Activated naive CD8-positive, alpha-beta T cell treated with anti-CD3 and anti-CD28 coated beads, Interleukin-2, amount 50 U/mL, for 24 hours (primary cell): ENCODE data around the gene ZSWIM5.
"Not testable (repeated sequence)": the region's sequence is repeated elsewhere in the genome, so short reads cannot be mapped to it uniquely, and the experiment has no call there.

ENCODE experiments used
- ATAC-seq: fragments of 150-1000 bp; cut with Tn5 transposase; one replicate; pipeline ENCODE4 v1.10.0; 2021
- DNase-seq: peaks from one replicate; pipeline ENCODE4 v3.0.0; 2021
- H3K27ac Mint-ChIP-seq: one replicate; pipeline ENCODE4 v1.8.0; 2021; ENCODE audit warnings: mild to moderate bottlenecking, mixed read lengths
- H3K27me3 Mint-ChIP-seq: one replicate; pipeline ENCODE4 v1.8.0; 2021; ENCODE audit warnings: mixed read lengths
- H3K36me3 Mint-ChIP-seq: one replicate; pipeline ENCODE4 v1.8.0; 2021; ENCODE audit warnings: low read depth, mixed read lengths
- H3K4me1 Mint-ChIP-seq: one replicate; pipeline ENCODE4 v1.8.0; 2021; ENCODE audit warnings: mixed read lengths
- H3K4me3 Mint-ChIP-seq: one replicate; pipeline ENCODE4 v1.8.0; 2021; ENCODE audit warnings: mild to moderate bottlenecking, moderate library complexity, mixed read lengths
- H3K9me3 Mint-ChIP-seq: one replicate; pipeline ENCODE4 v1.8.0; 2021; ENCODE audit warnings: mixed read lengths

Gene ZSWIM5

GRCh38 chr1:45008076-45008475 is 198.3 kb downstream of the ZSWIM5 start:
- Mint-ChIP-seq H3K4me1 (peaks cover 24% of the 10 kb centered on the region), H3K36me3 (peaks cover 22% of the 10 kb centered on the region), H3K4me3 (no peak overlapping the region), H3K27me3 (no peaks in the 10 kb centered on the region), H3K27ac (no peak overlapping the region), H3K9me3 (no peaks in the 10 kb centered on the region)
- DNase-seq (no peak), ATAC-seq (no peak)

GRCh38 chr1:45007311-45007710 is 199.1 kb downstream of the ZSWIM5 start:
- ATAC-seq (no peak), DNase-seq (no peak)
- Mint-ChIP-seq H3K27me3 (no peaks in the 10 kb centered on the region), H3K27ac (no peak overlapping the region), H3K9me3 (no peaks in the 10 kb centered on the region), H3K4me3 (no peak overlapping the region), H3K4me1 (peaks cover 21% of the 10 kb centered on the region), H3K36me3 (peaks cover 28% of the 10 kb centered on the region)

GRCh38 chr1:45005761-45006160 is 200.6 kb downstream of the ZSWIM5 start:
- ATAC-seq = no peak
- peaks cover 33% of the 10 kb centered on the region for H3K36me3 Mint-ChIP-seq
- H3K9me3 Mint-ChIP-seq = no peaks in the 10 kb centered on the region
- DNase-seq = no peak
- no peak overlapping the region for H3K27ac Mint-ChIP-seq
- no peak overlapping the region for H3K4me3 Mint-ChIP-seq
- peaks cover 16% of the 10 kb centered on the region for H3K4me1 Mint-ChIP-seq
- H3K27me3 Mint-ChIP-seq = no peaks in the 10 kb centered on the region

GRCh38 chr1:45004281-45004920 is 202.0 kb downstream of the ZSWIM5 start:
- Mint-ChIP-seq H3K27me3 (no peaks in the 10 kb centered on the region), H3K4me3 (no peak overlapping the region), H3K36me3 (peaks cover 33% of the 10 kb centered on the region), H3K4me1 (peaks cover 10% of the 10 kb centered on the region), H3K27ac (no peak overlapping the region), H3K9me3 (no peaks in the 10 kb centered on the region)
- ATAC-seq (no peak), DNase-seq (no peak)

- H3K27ac Mint-ChIP-seq = no peak overlapping the region
- no peak overlapping the region for H3K4me3 Mint-ChIP-seq
- peaks cover 27% of the 10 kb centered on the region for H3K36me3 Mint-ChIP-seq
- H3K4me1 Mint-ChIP-seq = peaks cover 7% of the 10 kb centered on the region
- DNase-seq = no peak
- no peaks in the 10 kb centered on the region for H3K27me3 Mint-ChIP-seq
- ATAC-seq = no peak
- no peaks in the 10 kb centered on the region for H3K9me3 Mint-ChIP-seq
Observed at GRCh38 chr1:45003741-45004140, 202.7 kb downstream of the ZSWIM5 start.

- Mint-ChIP-seq H3K27me3 (no peaks in the 10 kb centered on the region), H3K4me3 (no peak overlapping the region), H3K27ac (no peak overlapping the region), H3K4me1 (peaks cover 7% of the 10 kb centered on the region), H3K36me3 (peaks cover 27% of the 10 kb centered on the region), H3K9me3 (no peaks in the 10 kb centered on the region)
- DNase-seq (no peak), ATAC-seq (no peak)
Observed at GRCh38 chr1:45002650-45003645, 203.5 kb downstream of the ZSWIM5 start.

- not testable (repeated sequence) for H3K27ac Mint-ChIP-seq, DNase-seq, H3K4me3 Mint-ChIP-seq, H3K9me3 Mint-ChIP-seq, H3K27me3 Mint-ChIP-seq, H3K4me1 Mint-ChIP-seq, ATAC-seq
- H3K36me3 Mint-ChIP-seq = peaks cover 25% of the 10 kb centered on the region
Observed at GRCh38 chr1:45001576-45001975, 204.8 kb downstream of the ZSWIM5 start.

- no peak for ATAC-seq
- H3K27ac Mint-ChIP-seq = peak overlapping the region; percentile 60
- no peak for DNase-seq
- peaks cover 25% of the 10 kb centered on the region for H3K36me3 Mint-ChIP-seq
- H3K27me3 Mint-ChIP-seq = no peaks in the 10 kb centered on the region
- H3K4me1 Mint-ChIP-seq = peaks cover 7% of the 10 kb centered on the region
- no peaks in the 10 kb centered on the region for H3K9me3 Mint-ChIP-seq
- no peak overlapping the region for H3K4me3 Mint-ChIP-seq
Observed at GRCh38 chr1:45001011-45001481, 205.4 kb downstream of the ZSWIM5 start.

GRCh38 chr1:44999232-44999631 is 207.2 kb downstream of the ZSWIM5 start:
- ATAC-seq (no peak), DNase-seq (no peak)
- no peak overlapping the region for H3K4me3 Mint-ChIP-seq
- H3K27me3 Mint-ChIP-seq = no peaks in the 10 kb centered on the region
- H3K27ac Mint-ChIP-seq = no peak overlapping the region
- H3K36me3 Mint-ChIP-seq = peaks cover 11% of the 10 kb centered on the region
- peaks cover 7% of the 10 kb centered on the region for H3K4me1 Mint-ChIP-seq
- H3K9me3 Mint-ChIP-seq = no peaks in the 10 kb centered on the region

- Mint-ChIP-seq H3K27ac (no peak overlapping the region), H3K4me1 (peaks cover 3% of the 10 kb centered on the region), H3K9me3 (no peaks in the 10 kb centered on the region), H3K4me3 (no peak overlapping the region), H3K36me3 (no peaks in the 10 kb centered on the region), H3K27me3 (no peaks in the 10 kb centered on the region)
- ATAC-seq = no peak
- DNase-seq = no peak
Observed at GRCh38 chr1:44995467-44996238, 210.8 kb downstream of the ZSWIM5 start.

GRCh38 chr1:44994309-44994898 is 212.0 kb downstream of the ZSWIM5 start:
- Mint-ChIP-seq H3K4me1 (no peaks in the 10 kb centered on the region), H3K27me3 (no peaks in the 10 kb centered on the region), H3K9me3 (no peaks in the 10 kb centered on the region), H3K4me3 (no peak overlapping the region), H3K36me3 (no peaks in the 10 kb centered on the region), H3K27ac (no peak overlapping the region)
- no peak for ATAC-seq
- no peak for DNase-seq

- Mint-ChIP-seq H3K4me1 (peaks cover 22% of the 10 kb centered on the region), H3K9me3 (no peaks in the 10 kb centered on the region), H3K27me3 (no peaks in the 10 kb centered on the region), H3K27ac (no peak overlapping the region), H3K36me3 (peaks cover 7% of the 10 kb centered on the region), H3K4me3 (no peak overlapping the region)
- no peak for ATAC-seq
- DNase-seq = no peak
Observed at GRCh38 chr1:44988531-44989156, 217.8 kb downstream of the ZSWIM5 start.

- Mint-ChIP-seq H3K9me3 (no peaks in the 10 kb centered on the region), H3K27me3 (no peaks in the 10 kb centered on the region), H3K4me3 (peak overlapping the region; percentile 100), H3K36me3 (peaks cover 11% of the 10 kb centered on the region), H3K4me1 (peaks cover 27% of the 10 kb centered on the region), H3K27ac (peak overlapping the region; percentile 95)
- DNase-seq = no peak
- no peak for ATAC-seq
Observed at GRCh38 chr1:44985747-44986359, 220.6 kb downstream of the ZSWIM5 start.
